Esophagus squamous epithelium (tissue), 5 donors: ENCODE data around the gene AGAP4. TPM values are rescaled to one million over a fixed set of nuclear protein-coding genes. Genes with fewer than 3 reads are reported as not detected.
"Not testable (repeated sequence)": the region's sequence is repeated elsewhere in the genome, so short reads cannot be mapped to it uniquely, and the experiment has no call there.

Experiments used
- DNase-seq: peaks from one replicate; lab custom pipeline; 2025; lab: John Stamatoyannopoulos, UW
- H3K27ac ChIP-seq, 4 donors: fragments of 200-600 bp; sonication (generic); one replicate each; pipeline ENCODE4 v1.5.1; 2016 to 2019; ENCODE audit warnings: mild to moderate bottlenecking in 1 of 4
- H3K27me3 ChIP-seq, 4 donors: fragments of 200-600 bp; sonication (generic); 1 replicate in 3 of 4; 2 replicates in 1 of 4; pipeline versions ENCODE4 v1.5.1 to v1.6.0; 2017 to 2021; ENCODE audit warnings: antibody characterized with exemption in 1 of 4
- H3K36me3 ChIP-seq, 3 donors: fragments of 200-600 bp; sonication (generic); one replicate each; pipeline ENCODE4 v1.5.1; 2016 to 2019
- H3K4me1 ChIP-seq, 3 donors: fragments of 200-600 bp; sonication (generic); one replicate each; pipeline ENCODE4 v1.5.1; 2017 to 2019
- H3K4me3 ChIP-seq, 4 donors: fragments of 200-600 bp; sonication (generic); 1 replicate in 3 of 4; 2 replicates in 1 of 4; pipeline ENCODE4 v1.5.1; 2016 to 2019; ENCODE audit warnings: mild to moderate bottlenecking in 2 of 4, moderate library complexity in 1 of 4
- H3K9me3 ChIP-seq, 3 donors: fragments of 200-600 bp; sonication (generic); one replicate each; pipeline ENCODE4 v1.5.1; 2016 to 2019
- WGBS, 2 donors: methylation state at CpG; one replicate each; pipeline ENCODE4 v1.1.5; 2018; 5-methylcytosine and 5-hydroxymethylcytosine counted together
- intact Hi-C: fragments of 100-400 bp; cut with DNase I; formaldehyde crosslinking; loops from one replicate; pipeline ENCODE4 v1.15.0; 2022
- total RNA-seq, 4 donors: library from RNA; depleted of rRNA; stranded (reverse); fragments of >200 nt; gene quantifications; one replicate each; pipeline ENCODE4 v1.1.0, GENCODE V29; 2016
- donor health status: DM: yes; HTN: yes; CAD: no.

Gene AGAP4
- total RNA-seq: 10 to 100 TPM in 2 of 4 donors, 1 to 10 TPM in 2; 2.3 to 12.1 (median 8.4) TPM

DNA sequence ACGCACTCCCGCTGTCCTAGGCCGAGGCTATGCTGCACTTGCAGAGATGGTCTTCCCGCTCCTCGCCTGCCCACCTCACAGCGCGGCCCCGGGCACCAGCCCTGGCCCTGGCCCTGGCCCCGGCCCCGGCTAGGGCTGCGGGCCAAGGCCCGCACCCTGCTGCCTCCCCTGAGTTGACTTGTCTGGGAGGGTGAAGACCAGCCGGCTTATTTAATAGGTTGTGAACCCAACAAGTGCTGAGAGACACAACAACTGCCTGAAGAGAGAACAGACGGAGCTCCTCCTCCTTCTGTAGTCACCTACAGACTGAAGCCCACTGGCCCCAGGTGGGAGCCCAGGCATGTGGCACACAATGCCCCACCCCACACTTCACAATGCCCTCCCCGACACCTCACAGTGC is at the start of gene AGAP4:
Gene AGAP4, minus strand, starts transcription at position 101 of the 400 bp plus-strand sequence. CDS start 153 bp downstream, outside the sequence.
- H3K27me3 ChIP-seq, H3K27ac ChIP-seq, H3K9me3 ChIP-seq, H3K4me3 ChIP-seq, H3K36me3 ChIP-seq, DNase-seq, H3K4me1 ChIP-seq, intact Hi-C loops: not testable (repeated sequence)
- no CpG with 5 or more reads among the region's 15 CpGs for WGBS, 2 donors

DNA sequence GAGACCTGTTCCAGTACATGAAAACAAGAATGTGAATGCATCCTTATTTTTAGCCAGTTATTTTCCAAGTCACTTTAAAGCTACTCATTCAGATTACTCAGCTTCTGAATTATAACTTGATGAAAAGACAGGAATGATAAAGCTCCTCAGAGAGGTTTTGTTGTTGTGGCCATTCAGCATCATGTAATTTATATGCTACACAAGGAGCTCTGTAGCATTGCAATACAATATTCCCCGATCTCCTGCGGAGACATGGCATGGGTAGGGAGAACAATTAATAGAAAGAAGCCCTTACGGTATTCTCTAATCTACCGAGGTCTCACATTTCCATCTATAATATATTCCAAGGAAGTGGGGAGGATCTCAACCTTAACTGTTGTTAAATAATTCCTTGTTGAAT is 43.4 kb upstream of the AGAP4 start:
- intact Hi-C loops, H3K4me3 ChIP-seq, H3K36me3 ChIP-seq, H3K27ac ChIP-seq, DNase-seq, H3K9me3 ChIP-seq, H3K27me3 ChIP-seq, H3K4me1 ChIP-seq: not testable (repeated sequence)
- no CpG with 5 or more reads among the region's 4 CpGs for whole genome bisulfite sequencing, 2 donors

- H3K27ac ChIP-seq, H3K9me3 ChIP-seq, H3K36me3 ChIP-seq, H3K4me1 ChIP-seq, intact Hi-C loops, H3K27me3 ChIP-seq, H3K4me3 ChIP-seq, DNase-seq: not testable (repeated sequence)
- WGBS, 2 donors: 91 to 100% methylated on average over 1 of the region's 1 CpG
Measured at GRCh38 chr10:45889539-45890230, 42.4 kb upstream of the AGAP4 start.

- H3K9me3 ChIP-seq, H3K4me3 ChIP-seq, DNase-seq, H3K27me3 ChIP-seq, intact Hi-C loops, H3K27ac ChIP-seq, H3K36me3 ChIP-seq, H3K4me1 ChIP-seq: not testable (repeated sequence)
- WGBS, 2 donors: no CpG with 5 or more reads among the region's 2 CpGs
Measured at GRCh38 chr10:45882880-45883279, 35.6 kb upstream of the AGAP4 start.

DNA sequence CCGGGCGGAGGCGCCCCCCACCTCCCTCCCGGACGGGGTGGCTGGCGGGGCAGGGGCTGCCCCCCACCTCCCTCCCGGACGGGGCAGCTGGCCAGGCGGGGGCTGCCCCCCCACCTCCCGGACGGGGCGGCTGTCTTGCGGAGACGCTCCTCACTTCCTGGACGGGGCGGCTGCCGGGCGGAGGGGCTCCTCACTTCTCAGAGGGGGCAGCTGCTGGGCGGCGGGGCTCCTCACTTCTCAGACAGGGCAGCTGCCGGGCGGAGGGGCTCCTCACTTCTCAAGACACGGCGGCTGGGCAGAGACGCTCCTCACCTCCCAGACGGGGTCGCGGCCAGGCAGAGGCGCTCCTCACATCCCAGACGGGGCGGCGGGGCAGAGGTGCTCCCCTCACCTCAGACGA is 18.1 kb upstream of the AGAP4 start:
- H3K27me3 ChIP-seq, H3K4me3 ChIP-seq, H3K27ac ChIP-seq, H3K9me3 ChIP-seq, H3K4me1 ChIP-seq, DNase-seq, intact Hi-C loops: not testable (repeated sequence)
- no CpG with 5 or more reads among the region's 33 CpGs for WGBS, 2 donors
- peaks cover 0 to 13% (median 0%) of the 10 kb centered on the region in 3 donors for H3K36me3 ChIP-seq

DNA sequence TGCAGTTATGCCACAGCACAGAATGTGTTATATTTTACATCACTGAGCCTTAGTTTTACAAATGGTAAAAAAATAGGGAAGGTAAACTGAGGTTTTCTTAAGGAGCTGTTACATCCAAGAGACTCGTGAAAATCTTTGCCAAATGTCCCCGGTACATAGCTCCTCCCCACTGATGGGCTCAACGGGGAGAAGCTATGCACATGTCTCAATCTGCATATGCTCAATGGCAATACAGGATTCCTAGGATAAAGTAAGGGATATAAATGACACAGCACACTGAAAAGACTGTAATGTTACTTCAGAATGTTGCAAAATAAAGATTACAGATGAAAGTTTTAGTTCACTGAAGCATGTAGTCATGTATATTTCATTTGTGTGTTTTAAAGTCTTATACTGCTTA is 17.0 kb upstream of the AGAP4 start:
- H3K9me3 ChIP-seq, DNase-seq, H3K4me1 ChIP-seq, H3K27me3 ChIP-seq, H3K27ac ChIP-seq, intact Hi-C loops, H3K4me3 ChIP-seq: not testable (repeated sequence)
- WGBS, 2 donors: no CpG with 5 or more reads among the region's 3 CpGs
- peaks cover 0 to 13% (median 0%) of the 10 kb centered on the region in 3 donors for H3K36me3 ChIP-seq

GRCh38 chr10:45863632-45864031 is 16.3 kb upstream of the AGAP4 start:
- WGBS, 2 donors: 90 to 92% methylated on average over 1 to 2 of the region's 2 CpGs
- H3K27ac ChIP-seq, intact Hi-C loops, H3K27me3 ChIP-seq, H3K9me3 ChIP-seq, DNase-seq, H3K4me1 ChIP-seq, H3K4me3 ChIP-seq: not testable (repeated sequence)
- H3K36me3 ChIP-seq: peaks cover 0 to 13% (median 0%) of the 10 kb centered on the region in 3 donors

DNA sequence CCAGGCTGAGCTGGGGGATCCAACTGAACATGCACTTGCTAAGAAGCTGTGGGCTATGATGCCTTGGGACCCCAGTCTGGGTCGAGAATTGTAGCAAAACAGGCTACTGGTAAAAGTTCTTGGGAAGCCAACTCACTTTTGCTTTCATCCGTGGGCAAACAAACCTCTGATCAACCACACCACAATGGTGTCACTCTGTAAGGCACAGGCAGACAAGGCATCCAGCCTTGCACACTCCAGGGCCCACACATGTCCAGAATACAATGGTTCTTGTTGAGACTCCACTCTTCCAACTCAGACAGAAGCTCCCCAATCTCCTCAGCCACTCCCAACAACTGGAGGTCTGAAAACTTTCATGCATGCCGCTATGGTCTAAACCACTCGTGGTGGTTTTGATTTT is 10.6 kb upstream of the AGAP4 start:
- H3K36me3 ChIP-seq: peaks cover 0 to 14% (median 0%) of the 10 kb centered on the region in 3 donors
- 91 to 96% methylated on average over 3 to 4 of the region's 4 CpGs for WGBS, 2 donors
- H3K9me3 ChIP-seq, intact Hi-C loops, H3K27ac ChIP-seq, H3K4me1 ChIP-seq, DNase-seq, H3K27me3 ChIP-seq, H3K4me3 ChIP-seq: not testable (repeated sequence)

GRCh38 chr10:45848467-45848866 is 1.2 kb upstream of the AGAP4 start:
- intact Hi-C loops, H3K4me1 ChIP-seq, H3K27ac ChIP-seq, H3K9me3 ChIP-seq, H3K4me3 ChIP-seq, DNase-seq, H3K36me3 ChIP-seq, H3K27me3 ChIP-seq: not testable (repeated sequence)
- WGBS, 2 donors: 50% methylated on average over 1 of the region's 3 CpGs; no CpG with 5 or more reads in 1 of the 2 donors

- H3K4me1 ChIP-seq, DNase-seq, H3K36me3 ChIP-seq, intact Hi-C loops, H3K9me3 ChIP-seq, H3K27me3 ChIP-seq, H3K4me3 ChIP-seq, H3K27ac ChIP-seq: not testable (repeated sequence)
- WGBS, 2 donors: 51 to 100% methylated on average over 1 to 2 of the region's 2 CpGs
Measured at GRCh38 chr10:45822918-45823317, 24.4 kb downstream of the AGAP4 start.

DNA sequence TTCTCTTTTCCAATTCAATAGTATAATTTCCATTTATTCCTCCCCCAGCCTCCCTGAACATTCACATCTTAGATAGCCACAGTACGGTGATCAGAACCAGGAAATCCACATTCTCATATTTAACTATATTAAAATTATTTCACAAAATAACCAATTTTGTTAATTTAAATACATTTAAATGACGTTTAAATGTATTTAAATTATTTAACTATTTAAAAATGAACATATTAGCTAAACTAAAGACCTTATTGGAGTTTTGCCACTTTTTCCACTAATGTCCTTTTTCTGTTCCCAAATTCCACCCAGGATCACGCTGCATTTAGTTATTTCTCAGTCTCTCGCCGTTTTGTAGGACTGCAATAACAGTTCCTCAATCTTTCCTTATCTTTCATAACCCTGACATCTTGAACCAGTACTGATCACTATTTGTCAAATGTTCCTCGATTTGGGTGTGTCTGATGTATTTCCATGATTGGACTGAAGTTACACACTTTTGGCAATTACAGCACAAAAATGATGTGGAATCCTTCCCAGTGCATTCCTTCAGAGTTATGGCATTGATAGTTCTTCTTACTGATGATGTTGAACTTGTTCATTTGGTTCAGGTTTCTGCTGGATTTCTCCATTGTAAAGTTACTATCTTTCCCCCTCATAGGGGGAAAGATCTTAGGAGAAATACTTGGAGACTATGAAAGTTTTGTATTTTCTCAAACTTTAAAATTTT is 27.0 kb downstream of the AGAP4 start:
- H3K4me1 ChIP-seq, intact Hi-C loops, H3K27me3 ChIP-seq, DNase-seq, H3K9me3 ChIP-seq, H3K4me3 ChIP-seq, H3K36me3 ChIP-seq, H3K27ac ChIP-seq: not testable (repeated sequence)
- WGBS, 2 donors: 70 to 72% methylated on average over 6 of the region's 6 CpGs
